ENCODE measurements around the gene CD28.

The CD28 gene

GRCh38 chr2:203667838-203668237 is 38.6 kb upstream of the CD28 start:
- Histone ChIP-seq H3K27me3 (replicated peaks in 2 of 5; ENCODE audit: control insufficient read depth in 4 of 5, insufficient read depth in 5 of 5, low read length in 4 of 5) (no peaks in the 10 kb centered on the region), H3K27ac (ENCODE audit: insufficient read depth in 1 of 2, low read depth in 1 of 2, low read length in 2 of 2, poor library complexity in 1 of 2, severe bottlenecking in 2 of 2) (no peak overlapping the region), H3K4me1 (ENCODE audit: control extremely low read depth in 1 of 4, control insufficient read depth in 4 of 4, insufficient read depth in 4 of 4, low read length in 3 of 4) (peaks cover 0 to 2% (median 0%) of the 10 kb centered on the region in 4 experiments), H3K9me3 (ENCODE audit: control extremely low read depth in 1 of 5, control insufficient read depth in 4 of 5, insufficient read depth in 2 of 5, low read depth in 1 of 5, low read length in 4 of 5) (no peaks in the 10 kb centered on the region), H3K4me3 (ENCODE audit: control insufficient read depth in 1 of 7, extremely low read depth in 1 of 7, insufficient read depth in 4 of 7, low read depth in 2 of 7, low read length in 6 of 7) (no peak overlapping the region), H3K36me3 (ENCODE audit: control insufficient read depth in 4 of 4, insufficient read depth in 4 of 4, low read length in 3 of 4) (no peaks in the 10 kb centered on the region)
- ChIA-PET POLR2A (no interaction called here), CTCF (no interaction called here)
- no peak for DNase-seq
- WGBS (ENCODE audit: insufficient coverage): 100% methylated on average over 1 of the region's 2 CpGs

- no peak for DNase-seq
- WGBS (ENCODE audit: insufficient coverage): 100% methylated on average over 1 of the region's 2 CpGs
- Histone ChIP-seq H3K9me3 (ENCODE audit: control extremely low read depth in 1 of 5, control insufficient read depth in 4 of 5, insufficient read depth in 2 of 5, low read depth in 1 of 5, low read length in 4 of 5) (peaks cover 0 to 5% (median 0%) of the 10 kb centered on the region in 5 experiments), H3K27ac (ENCODE audit: insufficient read depth in 1 of 2, low read depth in 1 of 2, low read length in 2 of 2, poor library complexity in 1 of 2, severe bottlenecking in 2 of 2) (no peak overlapping the region), H3K36me3 (ENCODE audit: control insufficient read depth in 4 of 4, insufficient read depth in 4 of 4, low read length in 3 of 4) (no peaks in the 10 kb centered on the region), H3K4me1 (ENCODE audit: control extremely low read depth in 1 of 4, control insufficient read depth in 4 of 4, insufficient read depth in 4 of 4, low read length in 3 of 4) (peaks cover 0 to 14% (median 4%) of the 10 kb centered on the region in 4 experiments), H3K27me3 (replicated peaks in 2 of 5; ENCODE audit: control insufficient read depth in 4 of 5, insufficient read depth in 5 of 5, low read length in 4 of 5) (no peaks in the 10 kb centered on the region), H3K4me3 (ENCODE audit: control insufficient read depth in 1 of 7, extremely low read depth in 1 of 7, insufficient read depth in 4 of 7, low read depth in 2 of 7, low read length in 6 of 7) (no peak overlapping the region)
- POLR2A ChIA-PET: no interaction called here
- CTCF ChIA-PET: no interaction called here
These were observed 36.6 kb upstream of the CD28 start for GRCh38 chr2:203669820-203670219.

GRCh38 chr2:203670939-203671338 is 35.5 kb upstream of the CD28 start:
- DNase-seq: no peak
- ChIA-PET POLR2A (no interaction called here), CTCF (interaction anchor here (0.7 to 1.1 kb wide), 2 partner anchors 13 to 16 kb away, joined by 3 to 4 read pairs; no protein-coding TSS in a partner anchor)
- peaks cover 0 to 5% (median 0%) of the 10 kb centered on the region in 5 experiments for H3K9me3 ChIP-seq (ENCODE audit: control extremely low read depth in 1 of 5, control insufficient read depth in 4 of 5, insufficient read depth in 2 of 5, low read depth in 1 of 5, low read length in 4 of 5)
- no peak overlapping the region for H3K27ac ChIP-seq (ENCODE audit: insufficient read depth in 1 of 2, low read depth in 1 of 2, low read length in 2 of 2, poor library complexity in 1 of 2, severe bottlenecking in 2 of 2)
- H3K36me3 ChIP-seq (ENCODE audit: control insufficient read depth in 4 of 4, insufficient read depth in 4 of 4, low read length in 3 of 4): no peaks in the 10 kb centered on the region
- H3K27me3 ChIP-seq (replicated peaks in 2 of 5; ENCODE audit: control insufficient read depth in 4 of 5, insufficient read depth in 5 of 5, low read length in 4 of 5): no peaks in the 10 kb centered on the region
- peaks cover 0 to 20% (median 4%) of the 10 kb centered on the region in 4 experiments for H3K4me1 ChIP-seq (ENCODE audit: control extremely low read depth in 1 of 4, control insufficient read depth in 4 of 4, insufficient read depth in 4 of 4, low read length in 3 of 4)
- H3K4me3 ChIP-seq (ENCODE audit: control insufficient read depth in 1 of 7, extremely low read depth in 1 of 7, insufficient read depth in 4 of 7, low read depth in 2 of 7, low read length in 6 of 7): no peak overlapping the region

- Histone ChIP-seq H3K4me3 (ENCODE audit: control insufficient read depth in 1 of 7, extremely low read depth in 1 of 7, insufficient read depth in 4 of 7, low read depth in 2 of 7, low read length in 6 of 7) (no peak overlapping the region), H3K27me3 (replicated peaks in 2 of 5; ENCODE audit: control insufficient read depth in 4 of 5, insufficient read depth in 5 of 5, low read length in 4 of 5) (no peaks in the 10 kb centered on the region), H3K27ac (ENCODE audit: insufficient read depth in 1 of 2, low read depth in 1 of 2, low read length in 2 of 2, poor library complexity in 1 of 2, severe bottlenecking in 2 of 2) (no peak overlapping the region), H3K4me1 (ENCODE audit: control extremely low read depth in 1 of 4, control insufficient read depth in 4 of 4, insufficient read depth in 4 of 4, low read length in 3 of 4) (peaks cover 0 to 20% (median 4%) of the 10 kb centered on the region in 4 experiments), H3K36me3 (ENCODE audit: control insufficient read depth in 4 of 4, insufficient read depth in 4 of 4, low read length in 3 of 4) (no peaks in the 10 kb centered on the region), H3K9me3 (ENCODE audit: control extremely low read depth in 1 of 5, control insufficient read depth in 4 of 5, insufficient read depth in 2 of 5, low read depth in 1 of 5, low read length in 4 of 5) (peaks cover 0 to 5% (median 0%) of the 10 kb centered on the region in 5 experiments)
- POLR2A ChIA-PET: no interaction called here
- CTCF ChIA-PET: no interaction called here
- no peak for DNase-seq
- WGBS (ENCODE audit: insufficient coverage): no CpG with 5 or more reads among the region's 1 CpG
These were observed 34.6 kb upstream of the CD28 start for GRCh38 chr2:203671876-203672275.

- DNase-seq: no peak
- peaks cover 0 to 20% (median 4%) of the 10 kb centered on the region in 4 experiments for H3K4me1 ChIP-seq (ENCODE audit: control extremely low read depth in 1 of 4, control insufficient read depth in 4 of 4, insufficient read depth in 4 of 4, low read length in 3 of 4)
- H3K4me3 ChIP-seq (ENCODE audit: control insufficient read depth in 1 of 7, extremely low read depth in 1 of 7, insufficient read depth in 4 of 7, low read depth in 2 of 7, low read length in 6 of 7): no peak overlapping the region
- H3K27ac ChIP-seq (ENCODE audit: insufficient read depth in 1 of 2, low read depth in 1 of 2, low read length in 2 of 2, poor library complexity in 1 of 2, severe bottlenecking in 2 of 2): no peak overlapping the region
- no peaks in the 10 kb centered on the region for H3K36me3 ChIP-seq (ENCODE audit: control insufficient read depth in 4 of 4, insufficient read depth in 4 of 4, low read length in 3 of 4)
- ChIA-PET CTCF (no interaction called here), POLR2A (no interaction called here)
- H3K27me3 ChIP-seq (replicated peaks in 2 of 5; ENCODE audit: control insufficient read depth in 4 of 5, insufficient read depth in 5 of 5, low read length in 4 of 5): no peaks in the 10 kb centered on the region
- peaks cover 0 to 5% (median 0%) of the 10 kb centered on the region in 5 experiments for H3K9me3 ChIP-seq (ENCODE audit: control extremely low read depth in 1 of 5, control insufficient read depth in 4 of 5, insufficient read depth in 2 of 5, low read depth in 1 of 5, low read length in 4 of 5)
- 67% methylated on average over 1 of the region's 3 CpGs for WGBS (ENCODE audit: insufficient coverage)
These were observed 33.6 kb upstream of the CD28 start for GRCh38 chr2:203672856-203673255.

- peak in 2 of 3 donors; percentile 81 to 82 for DNase-seq
- Histone ChIP-seq H3K4me3 (ENCODE audit: control insufficient read depth in 1 of 7, extremely low read depth in 1 of 7, insufficient read depth in 4 of 7, low read depth in 2 of 7, low read length in 6 of 7) (peak overlapping the region in 1 of 7 experiments; percentile 24), H3K4me1 (ENCODE audit: control extremely low read depth in 1 of 4, control insufficient read depth in 4 of 4, insufficient read depth in 4 of 4, low read length in 3 of 4) (peaks cover 0 to 20% (median 4%) of the 10 kb centered on the region in 4 experiments), H3K9me3 (ENCODE audit: control extremely low read depth in 1 of 5, control insufficient read depth in 4 of 5, insufficient read depth in 2 of 5, low read depth in 1 of 5, low read length in 4 of 5) (peaks cover 0 to 5% (median 0%) of the 10 kb centered on the region in 5 experiments), H3K27me3 (replicated peaks in 2 of 5; ENCODE audit: control insufficient read depth in 4 of 5, insufficient read depth in 5 of 5, low read length in 4 of 5) (no peaks in the 10 kb centered on the region), H3K36me3 (ENCODE audit: control insufficient read depth in 4 of 4, insufficient read depth in 4 of 4, low read length in 3 of 4) (no peaks in the 10 kb centered on the region), H3K27ac (ENCODE audit: insufficient read depth in 1 of 2, low read depth in 1 of 2, low read length in 2 of 2, poor library complexity in 1 of 2, severe bottlenecking in 2 of 2) (no peak overlapping the region)
- CTCF ChIA-PET: no interaction called here
- 100% methylated on average over 1 of the region's 1 CpG for WGBS (ENCODE audit: insufficient coverage)
- POLR2A ChIA-PET: no interaction called here
These were observed 32.5 kb upstream of the CD28 start for GRCh38 chr2:203673933-203674332.

- POLR2A ChIA-PET: no interaction called here
- H3K27ac ChIP-seq (ENCODE audit: insufficient read depth in 1 of 2, low read depth in 1 of 2, low read length in 2 of 2, poor library complexity in 1 of 2, severe bottlenecking in 2 of 2): no peak overlapping the region
These were observed 31.4 kb upstream of the CD28 start for GRCh38 chr2:203675086-203675485.

More at GRCh38 chr2:203675086-203675485, 31.4 kb upstream of the CD28 start:
- H3K36me3 ChIP-seq (ENCODE audit: control insufficient read depth in 4 of 4, insufficient read depth in 4 of 4, low read length in 3 of 4): no peaks in the 10 kb centered on the region
- no peak for DNase-seq
- CTCF ChIA-PET: no interaction called here
- H3K4me1 ChIP-seq (ENCODE audit: control extremely low read depth in 1 of 4, control insufficient read depth in 4 of 4, insufficient read depth in 4 of 4, low read length in 3 of 4): peaks cover 0 to 20% (median 4%) of the 10 kb centered on the region in 4 experiments
- no peaks in the 10 kb centered on the region for H3K27me3 ChIP-seq (replicated peaks in 2 of 5; ENCODE audit: control insufficient read depth in 4 of 5, insufficient read depth in 5 of 5, low read length in 4 of 5)
- 100% methylated on average over 1 of the region's 3 CpGs for WGBS (ENCODE audit: insufficient coverage)
- H3K4me3 ChIP-seq (ENCODE audit: control insufficient read depth in 1 of 7, extremely low read depth in 1 of 7, insufficient read depth in 4 of 7, low read depth in 2 of 7, low read length in 6 of 7): no peak overlapping the region
- peaks cover 0 to 5% (median 0%) of the 10 kb centered on the region in 5 experiments for H3K9me3 ChIP-seq (ENCODE audit: control extremely low read depth in 1 of 5, control insufficient read depth in 4 of 5, insufficient read depth in 2 of 5, low read depth in 1 of 5, low read length in 4 of 5)
